HuH-7 (cell line): ENCODE data around the gene CD300H.
"Not testable (repeated sequence)": the region's sequence is repeated elsewhere in the genome, so short reads cannot be mapped to it uniquely, and the experiment has no call there.

ENCODE experiments used
- DNase-seq: peaks from one replicate; pipeline ENCODE4 v3.0.0; 2011; ENCODE audit warnings: low spot score

The CD300H gene

DNA sequence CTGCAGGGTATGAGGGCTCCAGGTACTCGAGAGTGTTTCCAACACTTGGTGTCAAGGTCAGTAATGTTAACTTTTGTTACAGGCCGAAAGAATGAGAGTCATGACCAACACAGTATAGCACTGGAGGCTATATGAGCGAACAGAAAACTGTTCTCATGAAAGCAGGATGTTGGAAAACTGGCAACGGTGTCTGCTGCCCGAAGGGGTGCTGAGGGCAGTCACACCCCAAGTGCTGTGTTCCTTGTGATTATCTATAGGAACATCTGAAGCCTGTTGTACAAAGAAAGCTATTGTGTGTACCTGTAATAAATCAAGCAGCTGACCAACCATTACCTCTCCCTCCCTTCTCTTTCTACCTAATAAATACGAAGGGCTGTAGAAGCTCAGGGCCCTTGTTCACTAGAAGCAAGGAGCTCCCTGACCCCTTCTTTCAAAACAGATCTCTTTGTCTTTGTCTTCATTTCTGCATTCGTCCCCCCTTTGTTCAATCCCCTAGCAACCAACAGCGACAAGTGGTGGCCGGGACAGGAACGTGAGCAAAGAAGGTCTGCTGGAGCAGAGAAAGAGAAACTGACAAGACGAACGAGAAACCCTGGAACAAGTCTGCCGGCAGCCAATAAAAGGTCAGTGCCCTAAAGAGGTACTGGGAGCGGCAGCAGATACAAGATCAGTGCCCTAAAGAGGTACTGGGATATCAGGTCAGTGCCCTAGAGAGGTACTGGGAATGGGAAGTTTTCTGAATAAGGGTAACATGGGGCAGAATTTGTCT, 17.2 kb upstream of the CD300H start:
- no peak for DNase-seq

DNA sequence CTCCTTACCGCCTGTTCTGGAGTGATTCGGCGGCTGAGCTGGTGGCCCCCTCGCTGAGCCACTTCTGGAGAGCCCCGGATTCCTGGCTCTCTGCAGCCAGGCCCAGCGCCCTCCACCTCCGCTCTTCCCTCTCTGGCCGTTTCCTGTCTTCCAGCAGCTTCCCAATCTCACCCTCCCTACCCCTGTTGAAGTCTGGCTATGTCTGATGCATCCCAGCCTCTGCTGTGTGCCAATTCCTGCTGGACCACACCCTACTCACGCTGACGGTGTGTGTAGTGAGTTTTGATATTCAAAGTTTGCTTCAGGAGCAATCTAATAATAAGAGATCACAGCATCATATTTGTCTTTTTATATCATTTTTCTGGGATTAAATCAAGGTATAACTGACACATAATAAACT, 15.3 kb upstream of the CD300H start:
- DNase-seq = no peak

DNA sequence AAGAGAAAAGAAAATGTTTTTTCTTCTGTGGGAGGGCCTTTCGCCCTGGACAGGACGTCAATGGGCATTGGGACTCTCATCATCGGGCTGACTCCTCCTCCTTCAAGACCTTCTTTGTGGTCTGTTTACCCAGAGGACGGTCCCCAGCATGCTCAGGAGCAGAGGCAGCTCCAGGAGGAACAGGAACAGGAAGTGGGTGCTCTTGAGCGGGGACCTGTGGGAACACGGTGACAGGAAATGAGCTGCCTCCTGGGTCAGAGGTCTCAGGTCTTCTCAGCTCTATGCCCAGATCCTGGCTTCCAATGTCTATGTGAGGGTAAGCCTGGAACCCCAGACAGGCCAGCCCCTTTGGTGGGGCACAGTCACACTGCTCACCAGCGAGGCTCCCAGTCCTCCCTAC, 12.6 kb upstream of the CD300H start:
- DNase-seq = no peak

DNA sequence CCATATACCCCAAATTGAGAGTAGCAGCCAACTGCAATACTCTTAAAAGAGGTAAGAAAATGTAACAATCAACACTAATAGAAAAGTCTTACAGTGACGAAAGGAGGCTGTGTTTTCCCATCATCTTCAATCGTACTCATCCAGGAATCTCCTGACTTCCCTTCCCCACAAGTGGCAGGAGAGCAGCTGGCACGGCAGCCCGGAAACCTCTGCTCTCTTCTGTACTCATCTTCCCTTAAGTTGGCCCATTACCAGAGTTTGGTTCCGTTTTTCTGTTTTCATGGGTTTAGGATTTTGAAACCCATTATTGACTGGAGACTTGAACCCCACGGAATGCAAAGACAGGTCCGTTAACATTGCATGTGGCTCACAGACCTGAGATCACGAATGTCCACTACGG, 11.7 kb upstream of the CD300H start:
- no peak for DNase-seq

DNA sequence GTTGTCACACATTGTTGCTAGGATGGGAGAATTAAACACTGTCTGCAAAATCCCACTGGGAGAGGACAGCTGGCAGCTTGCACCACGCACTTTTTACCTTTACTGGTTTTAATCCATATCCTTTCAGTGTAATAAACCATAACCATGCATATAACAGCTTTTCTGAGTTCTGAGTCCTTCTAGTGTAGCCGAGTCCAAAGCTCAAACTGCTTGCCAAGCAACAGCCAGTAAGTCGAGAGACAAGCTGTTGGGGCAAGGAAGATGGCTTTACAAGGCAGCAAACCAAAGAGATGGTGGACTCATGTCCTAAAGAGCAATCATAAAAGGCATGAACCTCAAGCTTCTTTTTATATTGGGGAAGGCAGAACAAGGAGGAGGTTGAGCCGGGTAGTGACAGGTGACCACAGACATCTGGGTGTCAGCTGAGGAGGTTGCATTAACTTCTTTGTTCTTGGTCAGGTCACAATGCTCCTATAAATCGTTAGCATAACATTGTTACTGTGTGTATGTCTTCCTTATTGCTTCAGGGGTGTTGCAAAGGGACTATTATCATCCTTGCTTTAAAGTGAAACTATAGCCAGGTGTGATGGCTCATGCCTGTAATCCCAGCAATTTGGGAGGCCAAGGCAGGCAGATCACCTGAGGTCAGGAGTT, 7.3 kb upstream of the CD300H start:
- no peak for DNase-seq

DNA sequence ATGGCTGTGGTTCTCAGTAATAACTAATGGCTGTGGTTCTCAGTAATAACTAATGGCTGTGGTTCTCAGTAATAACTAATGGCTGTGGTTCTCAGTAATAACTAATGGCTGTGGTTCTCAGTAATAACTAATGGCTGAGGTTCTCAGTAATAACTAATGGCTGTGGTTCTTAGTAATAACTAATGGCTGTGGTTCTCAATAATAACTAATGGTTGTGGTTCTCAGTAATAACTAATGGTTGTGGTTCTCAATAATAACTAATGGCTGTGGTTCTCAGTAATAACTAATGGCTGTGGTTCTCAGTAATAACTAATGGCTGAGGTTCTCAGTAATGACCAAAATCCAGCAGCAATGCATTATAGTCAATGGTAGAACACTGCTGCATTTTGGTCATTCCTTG, 6.3 kb upstream of the CD300H start:
- DNase-seq = not testable (repeated sequence)

DNA sequence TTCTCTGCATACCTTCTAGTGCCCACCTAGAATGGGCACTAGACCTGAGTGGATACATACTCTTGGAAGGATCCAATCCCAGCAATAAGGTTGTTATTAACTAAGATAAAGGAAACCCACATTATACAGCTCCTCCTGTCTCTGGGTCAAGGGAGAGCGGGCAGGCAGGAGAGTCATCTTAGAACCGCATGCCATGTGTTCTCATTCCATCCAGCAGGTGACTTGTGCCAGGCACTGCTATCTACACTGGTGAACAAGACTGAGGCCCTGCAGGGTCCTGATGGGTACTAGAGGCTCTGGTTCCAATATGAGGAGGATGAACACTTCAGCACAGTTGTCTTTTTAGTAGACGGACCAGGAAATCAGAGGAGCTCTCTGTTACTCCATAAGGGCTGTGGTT, 5.9 kb upstream of the CD300H start:
- DNase-seq = no peak

DNA sequence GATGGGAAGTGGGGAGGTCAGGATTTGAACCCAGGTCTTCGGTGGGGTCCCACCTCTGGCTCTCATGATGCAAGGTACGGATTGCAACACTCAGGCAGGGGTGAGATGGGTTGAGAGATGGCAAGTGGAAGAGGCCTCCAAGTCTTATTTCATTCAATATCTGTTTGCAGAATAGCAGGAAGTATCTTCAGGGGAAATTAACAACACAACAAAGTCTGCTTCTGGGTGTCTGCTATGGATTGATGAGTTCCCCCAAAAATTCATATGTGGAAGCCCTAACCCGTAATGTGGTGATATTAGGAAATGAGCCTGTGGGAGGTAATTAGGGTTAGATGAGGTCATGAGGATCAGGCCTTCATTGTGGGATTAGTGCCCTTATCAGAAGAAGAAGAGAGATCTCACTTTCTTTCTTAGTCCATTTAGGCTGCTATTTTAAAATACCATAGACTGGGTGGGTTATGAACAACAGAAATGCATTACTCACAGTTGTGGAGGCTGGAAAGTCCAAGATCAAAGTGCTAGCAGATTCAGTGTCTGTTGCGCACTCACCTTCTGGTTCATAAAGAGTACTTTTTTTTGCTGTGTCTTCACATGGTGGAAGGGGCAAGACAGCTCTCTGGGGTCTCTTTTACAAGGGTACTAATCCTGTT, 4.4 kb upstream of the CD300H start:
- DNase-seq = no peak

DNA sequence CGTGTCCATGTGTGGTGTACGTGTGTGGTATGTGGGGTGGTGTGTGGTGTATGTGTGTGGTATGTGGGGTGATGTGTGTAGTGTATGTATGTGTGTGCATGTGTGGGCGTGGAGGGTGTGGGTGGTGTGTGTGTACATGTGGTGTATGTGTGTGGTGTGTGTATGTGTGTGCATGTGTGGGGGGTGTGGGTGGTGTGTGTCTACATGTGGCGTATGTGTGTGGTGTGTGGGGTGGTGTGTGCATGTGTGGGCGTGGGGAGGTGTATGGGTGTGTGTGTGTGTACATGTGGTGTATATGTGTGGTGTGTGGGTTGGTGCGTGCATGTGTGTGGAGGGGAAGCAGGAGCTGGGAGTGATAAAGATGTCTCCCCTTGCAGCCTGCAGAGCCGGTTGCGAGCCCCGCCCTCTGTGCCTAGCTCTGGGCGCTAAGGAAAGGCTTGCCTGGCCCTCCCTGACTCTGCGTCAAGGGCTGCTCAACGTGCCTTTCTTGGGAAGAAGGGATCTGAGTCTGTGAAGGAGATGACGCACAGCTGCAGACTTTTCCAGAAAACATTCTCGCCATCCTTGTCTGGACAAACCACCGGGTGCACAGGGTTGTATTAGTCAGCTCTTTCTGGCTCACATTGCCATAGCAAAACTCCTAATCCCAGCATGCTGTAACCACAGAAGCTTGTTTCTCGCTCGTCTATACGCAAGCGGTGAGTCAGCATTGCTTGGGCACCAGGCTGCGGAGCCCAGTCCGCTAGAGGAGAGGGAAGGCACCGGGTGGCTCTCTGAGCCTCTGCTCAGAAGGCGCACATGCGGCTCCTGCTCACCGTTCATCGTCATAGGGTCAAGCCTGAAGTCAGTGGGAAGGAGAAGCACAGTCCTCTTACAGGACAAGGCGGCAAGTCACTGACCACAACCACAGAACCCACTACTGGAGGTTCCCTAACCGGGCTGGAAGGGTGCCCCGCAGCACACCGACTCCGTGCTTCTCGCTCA, 2.0 kb upstream of the CD300H start:
- no peak for DNase-seq

DNA sequence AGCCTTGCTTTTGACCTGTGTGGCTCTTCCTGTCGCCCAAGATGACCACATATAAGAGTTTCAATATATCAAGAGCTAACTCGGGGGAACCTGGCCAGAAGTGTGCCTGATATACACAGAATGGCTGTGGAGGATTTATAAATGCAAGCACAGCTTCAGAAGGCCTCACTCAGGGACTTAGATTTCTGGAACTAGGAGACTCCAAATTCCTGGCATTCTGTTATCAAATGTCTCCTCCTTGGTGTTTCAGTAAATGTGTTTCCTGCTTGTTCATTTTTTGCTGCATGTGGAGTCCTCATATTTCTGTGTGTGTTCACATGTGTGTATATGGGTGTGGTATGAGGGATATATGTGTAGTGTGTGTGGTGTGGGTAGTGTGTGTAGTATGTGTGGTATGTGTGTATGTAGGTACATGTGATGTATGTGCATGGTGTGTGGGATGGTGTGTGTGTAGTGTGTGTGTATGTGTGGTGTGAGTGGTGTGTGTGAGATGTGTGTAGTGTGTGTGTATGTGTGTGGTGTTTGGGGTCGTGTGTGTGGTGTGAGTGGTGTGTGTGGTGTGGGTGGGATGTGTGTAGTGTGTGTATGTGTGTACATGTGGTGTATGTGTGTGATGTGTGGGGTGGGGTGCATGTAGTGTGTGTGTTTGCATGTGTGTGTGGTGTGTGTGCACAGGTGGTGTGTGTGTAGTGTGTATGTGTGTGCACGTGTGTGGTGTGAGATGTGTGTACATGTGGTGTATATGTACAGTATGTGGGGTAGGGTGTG, 981 bp upstream of the CD300H start:
- no peak for DNase-seq

DNA sequence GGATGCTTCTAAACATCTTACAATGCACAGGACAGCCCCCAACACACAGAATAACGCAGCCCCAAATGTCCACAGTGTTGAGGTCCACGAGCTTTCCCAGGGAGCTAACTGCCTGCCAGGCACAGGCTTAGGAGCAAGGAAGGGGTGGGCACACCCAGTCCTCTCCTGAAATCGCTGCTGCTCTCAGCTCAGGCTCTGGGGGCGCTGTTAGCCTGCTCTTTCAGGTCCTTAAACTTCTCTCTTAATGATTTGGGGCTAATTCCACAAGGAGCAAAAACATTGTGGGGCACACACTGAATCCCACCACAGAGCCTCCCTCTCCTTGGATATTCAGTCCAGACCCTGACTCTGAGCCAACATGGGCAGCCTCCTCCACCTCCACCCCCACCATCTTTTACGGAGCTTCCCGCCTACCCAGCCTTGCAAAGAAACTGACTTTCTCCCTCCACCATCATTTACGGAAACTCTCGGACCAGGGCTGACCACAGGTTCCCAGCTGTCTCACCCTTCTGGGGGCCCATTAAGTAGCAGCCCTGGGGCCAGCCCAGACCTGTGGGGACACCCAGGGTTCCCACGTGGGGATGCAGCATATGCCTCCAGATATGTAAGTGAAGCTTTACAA, 1.1 kb downstream of the CD300H start:
- peak; percentile 68 for DNase-seq

DNA sequence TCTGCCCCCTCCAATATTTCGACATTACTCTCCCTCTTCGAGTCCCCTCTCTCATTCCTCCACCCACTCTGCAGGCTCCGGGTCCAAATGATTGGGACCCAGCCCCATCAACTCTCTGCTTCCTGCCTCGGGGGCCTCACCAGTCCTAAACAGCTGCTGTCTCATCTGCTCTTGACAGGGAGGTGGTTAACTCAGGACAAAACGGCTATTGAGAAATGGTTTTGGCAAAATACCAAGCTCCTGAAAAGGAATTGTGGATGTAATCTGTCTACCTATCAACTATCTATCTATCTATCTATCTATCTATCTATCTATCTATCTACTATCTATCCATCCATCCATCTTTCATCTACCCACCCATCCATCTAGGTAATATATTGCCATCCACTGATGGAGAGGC, 2.2 kb downstream of the CD300H start:
- no peak for DNase-seq

DNA sequence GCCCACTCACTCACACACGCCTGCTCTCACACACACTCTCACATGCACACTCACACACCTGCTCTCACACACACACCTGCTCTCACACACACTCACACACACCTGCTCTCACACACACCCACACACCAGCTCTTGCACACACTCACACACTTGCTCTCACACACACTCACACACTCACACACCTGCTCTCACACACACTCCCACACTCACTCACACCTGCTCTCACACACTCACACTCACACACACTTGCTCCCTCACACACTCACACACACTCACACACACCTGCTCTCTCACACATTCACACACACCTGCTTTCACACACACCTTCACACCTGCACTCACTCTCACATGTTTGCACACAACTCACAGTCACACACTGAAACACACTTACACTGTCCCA, 4.0 kb downstream of the CD300H start:
- DNase-seq = no peak

DNA sequence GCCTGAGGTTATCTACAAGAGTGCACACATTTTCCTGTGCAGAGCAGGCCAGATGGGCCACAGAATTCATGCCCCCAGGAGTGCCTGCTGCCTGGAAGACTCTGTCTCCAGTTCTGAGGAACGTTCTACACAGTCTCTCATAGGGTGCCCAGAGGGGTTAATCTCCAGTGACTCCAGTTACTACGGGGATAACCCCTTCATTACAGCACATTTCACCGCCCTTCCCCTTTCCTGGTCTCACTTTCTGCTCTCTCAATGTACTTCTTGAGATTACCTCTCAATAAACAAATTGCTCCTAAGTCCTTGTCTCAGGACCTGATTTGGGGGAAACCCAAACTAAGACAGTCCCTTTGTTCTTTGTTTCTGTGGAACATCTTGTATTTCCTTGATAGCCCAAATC, 5.7 kb downstream of the CD300H start:
- no peak for DNase-seq

DNA sequence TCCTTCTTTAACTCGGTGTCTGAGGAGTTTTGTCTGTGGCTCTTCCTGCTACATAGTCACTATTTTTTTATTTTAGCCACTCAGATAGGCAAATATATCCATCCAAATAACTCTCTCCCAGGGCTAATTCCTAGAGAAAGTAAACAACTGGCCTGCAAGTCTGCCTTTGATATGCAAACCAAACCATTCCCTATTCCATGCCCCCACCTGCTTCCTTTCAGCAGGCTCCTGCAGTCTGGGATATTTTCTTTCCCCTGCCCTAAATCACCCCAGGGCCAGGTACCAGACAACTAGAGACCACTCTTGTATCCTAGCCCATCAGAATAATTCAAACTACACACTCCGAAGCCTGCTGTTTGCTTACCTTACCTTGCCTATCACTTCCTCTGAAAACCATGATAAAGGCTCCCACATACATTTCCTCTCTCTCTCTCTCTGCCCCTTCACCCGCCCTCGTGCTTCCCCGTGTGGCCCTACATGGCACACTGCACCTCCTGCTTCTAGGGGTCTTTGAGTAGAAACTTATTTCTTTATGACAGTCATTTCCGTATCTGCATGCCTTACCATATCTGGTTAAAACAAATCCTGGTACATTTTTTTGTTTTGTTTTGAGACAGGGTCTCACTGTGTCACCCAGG, 8.3 kb downstream of the CD300H start:
- DNase-seq = no peak

DNA sequence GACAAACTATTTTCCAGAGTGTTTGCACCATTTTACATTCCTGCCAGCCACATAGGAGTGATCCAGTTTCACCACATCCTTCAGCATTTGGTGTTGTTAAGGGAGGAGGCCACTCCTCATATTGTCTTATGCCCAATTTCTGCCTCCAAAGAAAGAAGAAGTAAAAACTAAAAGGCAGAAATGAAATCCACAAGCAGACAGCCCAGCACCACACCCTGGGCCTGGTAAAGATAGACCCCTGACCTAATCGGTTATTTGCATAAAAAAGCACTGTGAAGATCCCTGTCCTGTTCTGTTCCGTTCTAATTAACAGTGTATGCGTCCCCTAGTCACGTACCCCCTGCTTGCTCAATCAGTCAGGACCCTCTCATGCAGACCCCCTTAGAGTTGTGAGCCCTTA, 8.9 kb downstream of the CD300H start:
- not testable (repeated sequence) for DNase-seq

DNA sequence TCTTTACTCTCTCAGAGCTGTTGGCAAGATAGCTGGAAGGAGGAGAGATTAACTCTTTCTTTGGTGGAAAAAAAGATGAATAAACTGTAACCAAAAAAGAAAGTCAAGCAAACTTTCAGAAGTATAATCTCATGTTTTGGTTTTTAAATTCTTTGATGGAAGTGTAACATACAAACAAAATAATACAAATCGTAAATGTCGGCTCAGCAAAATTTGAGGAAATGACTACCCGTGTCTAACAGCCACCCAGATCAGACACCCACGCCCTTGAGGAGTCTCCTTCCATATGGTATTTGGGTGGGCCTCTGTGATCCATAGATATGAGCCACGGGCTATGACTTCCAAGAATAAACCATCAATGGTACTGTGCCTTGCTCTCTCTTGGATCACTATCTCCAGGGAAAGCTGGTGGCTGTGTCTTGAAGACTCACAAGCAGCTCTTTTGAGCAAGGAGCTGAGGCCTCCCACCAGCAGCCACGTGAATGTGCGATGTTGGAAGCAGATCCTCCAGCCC, 11.8 kb downstream of the CD300H start:
- DNase-seq = no peak

DNA sequence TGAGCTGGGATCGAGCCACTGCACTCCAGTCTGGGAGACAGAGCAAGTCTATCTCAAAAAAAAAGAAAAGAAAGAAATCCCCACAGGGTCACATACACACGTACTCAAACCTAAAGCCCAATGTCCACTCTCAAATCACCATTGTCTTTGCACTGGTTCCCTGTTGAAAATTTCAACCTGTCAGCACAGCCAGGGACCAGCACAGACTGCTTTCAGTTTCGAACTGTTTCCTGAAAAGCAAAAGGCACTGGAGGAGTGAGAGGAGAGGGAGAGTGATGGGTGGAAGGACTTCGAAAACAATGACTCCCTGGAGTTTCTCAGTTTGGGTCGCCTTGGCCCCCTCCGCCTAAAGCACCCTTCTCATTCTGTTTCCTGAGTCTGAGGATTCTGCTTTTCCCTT, 12.4 kb downstream of the CD300H start:
- no peak for DNase-seq

DNA sequence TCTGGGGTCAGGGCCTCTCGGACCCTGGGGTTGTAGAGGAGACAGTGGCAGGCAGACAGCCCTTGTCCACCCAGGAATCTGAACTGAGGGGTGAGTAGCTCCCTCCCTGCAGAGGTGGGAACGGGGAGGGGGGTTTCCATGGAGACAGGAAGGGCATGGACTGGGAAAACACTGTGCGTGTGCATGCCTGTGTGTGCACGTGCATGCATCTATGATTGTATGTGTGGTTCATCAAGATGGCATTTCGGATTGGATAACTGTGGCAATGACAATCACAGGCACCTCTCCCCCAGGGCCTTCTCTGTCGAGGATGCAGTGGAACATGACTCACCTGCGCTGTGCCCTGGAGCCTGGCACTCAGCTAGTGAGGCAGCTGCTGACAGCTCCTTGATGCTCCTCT, 15.3 kb downstream of the CD300H start:
- DNase-seq = no peak

DNA sequence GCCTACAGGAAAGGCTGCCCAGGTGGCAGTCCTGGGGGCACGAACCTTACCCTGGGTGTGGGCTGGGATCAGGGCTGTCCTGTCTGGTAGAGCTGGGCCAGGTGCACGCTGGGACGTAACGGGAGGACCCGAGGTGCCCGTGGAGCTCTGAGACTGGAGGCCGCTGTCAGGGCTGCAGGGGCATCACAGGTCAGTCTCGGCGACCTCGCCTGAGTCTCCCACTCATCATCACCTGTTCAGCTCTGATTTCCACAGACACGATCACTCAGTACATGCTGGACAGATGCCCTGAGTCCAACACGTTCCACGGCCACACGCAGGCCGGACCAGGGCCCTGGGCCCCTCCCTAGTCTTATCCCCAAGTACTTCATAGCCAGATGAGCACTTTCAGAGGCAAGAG, 16.7 kb downstream of the CD300H start:
- no peak for DNase-seq
